Sciatic nerve (tissue), 2 donors: ENCODE measurements around the gene KRT2. TPM values are rescaled to one million over a fixed set of nuclear protein-coding genes. Genes with fewer than 3 reads are reported as not detected.

ENCODE experiments used
- ATAC-seq: fragments of 200-7000 bp; cut with Tn5 transposase; one replicate; pipeline ENCODE4 v1.9.1; 2020; ENCODE audit warnings: mild to moderate bottlenecking, moderate library complexity
- DNase-seq: peaks from one replicate; pipeline ENCODE4 v3.0.0-alpha.2; 2020; ENCODE audit warnings: low spot score
- intact Hi-C: fragments of 100-400 bp; cut with DNase I; formaldehyde crosslinking; loops from one replicate; pipeline ENCODE4 v1.14.2; 2022
- total RNA-seq: library from RNA; stranded (reverse); fragmentation: NEBNext Ultra II Directional; extraction: Animal tissue kit (Norgen Biotek cat#: 25700); gene quantifications from one replicate; pipeline ENCODE4 v1.2.1, GENCODE V29; 2021
- donor health status: DM: no; HTN: no; CAD: no.
- donor health status: DM: no; HTN: no; CAD: no.

KRT2 gene
- total RNA-seq, 1 donor from 2014 or later = not detected

- ATAC-seq = no peak
- no peak for DNase-seq
- intact Hi-C loops = no loop called here
Observed at GRCh38 chr12:52630008-52630500, 22.0 kb downstream of the KRT2 start.

- ATAC-seq (no peak), DNase-seq (no peak)
- intact Hi-C loops = no loop called here
Observed at GRCh38 chr12:52629281-52630007, 22.6 kb downstream of the KRT2 start.

- intact Hi-C loops = no loop called here
- no peak for DNase-seq
- no peak for ATAC-seq
Observed at GRCh38 chr12:52628841-52629240, 23.2 kb downstream of the KRT2 start.

GRCh38 chr12:52628111-52628507 is 23.9 kb downstream of the KRT2 start:
- intact Hi-C loops = no loop called here
- no peak for ATAC-seq
- no peak for DNase-seq

GRCh38 chr12:52627395-52628110 is 24.5 kb downstream of the KRT2 start:
- intact Hi-C loops = no loop called here
- ATAC-seq (no peak), DNase-seq (no peak)

GRCh38 chr12:52622349-52622748 is 29.7 kb downstream of the KRT2 start:
- ATAC-seq = no peak
- intact Hi-C loops = no loop called here
- DNase-seq = no peak

- no peak for DNase-seq
- intact Hi-C loops = no loop called here
- ATAC-seq = no peak
Observed at GRCh38 chr12:52618866-52619265, 33.1 kb downstream of the KRT2 start.

GRCh38 chr12:52618216-52618615 is 33.8 kb downstream of the KRT2 start, which contains the start of gene KRT73:
Gene KRT73 (minus strand): TSS chr12:52618559. CDS start chr12:52618524, 35 bp downstream.
- DNase-seq (no peak), ATAC-seq (no peak)
- intact Hi-C loops = no loop called here

- no peak for DNase-seq
- ATAC-seq = no peak
- intact Hi-C loops = no loop called here
Observed at GRCh38 chr12:52617403-52617785, 34.6 kb downstream of the KRT2 start.

GRCh38 chr12:52616680-52617402 is 35.2 kb downstream of the KRT2 start:
- intact Hi-C loops = no loop called here
- ATAC-seq = no peak
- DNase-seq = no peak

GRCh38 chr12:52615912-52616311 is 36.1 kb downstream of the KRT2 start:
- ATAC-seq = no peak
- DNase-seq = no peak
- intact Hi-C loops = no loop called here

- no peak for ATAC-seq
- intact Hi-C loops = no loop called here
- no peak for DNase-seq
Observed at GRCh38 chr12:52615208-52615868, 36.7 kb downstream of the KRT2 start.

- ATAC-seq (no peak), DNase-seq (no peak)
- intact Hi-C loops = no loop called here
Observed at GRCh38 chr12:52614381-52615207, 37.4 kb downstream of the KRT2 start.

GRCh38 chr12:52613384-52614030 is 38.5 kb downstream of the KRT2 start:
- no peak for DNase-seq
- intact Hi-C loops = no loop called here

GRCh38 chr12:52612431-52613383 is 39.3 kb downstream of the KRT2 start:
- DNase-seq = no peak
- no peak for ATAC-seq
- intact Hi-C loops = no loop called here

More at GRCh38 chr12:52613384-52614030, 38.5 kb downstream of the KRT2 start:
- ATAC-seq = no peak

- ATAC-seq (no peak), DNase-seq (no peak)
- intact Hi-C loops = no loop called here
Observed at GRCh38 chr12:52611080-52611468, 40.9 kb downstream of the KRT2 start.
